Lower lobe of right lung (tissue), 2 donors: ENCODE measurements around the gene STK39. TPM values are rescaled to one million over a fixed set of nuclear protein-coding genes. Genes with fewer than 3 reads are reported as not detected.

ENCODE experiments used
- ATAC-seq, 2 donors: fragments of 200-7000 bp; cut with Tn5 transposase; one replicate each; pipeline ENCODE4 v1.9.1; 2020 to 2022; ENCODE audit warnings: mild to moderate bottlenecking in 2 of 2, moderate library complexity in 2 of 2
- DNase-seq: peaks from one replicate; pipeline ENCODE4 v3.0.0-alpha.2; 2020
- H3K27ac ChIP-seq: fragments of 200-600 bp; one replicate; pipeline ENCODE4 v1.8.0; 2022
- H3K27me3 ChIP-seq: fragments of 200-600 bp; one replicate; pipeline ENCODE4 v1.8.0; 2022; ENCODE audit warnings: low read depth
- H3K36me3 ChIP-seq: fragments of 200-600 bp; one replicate; pipeline ENCODE4 v1.8.0; 2022; ENCODE audit warnings: mild to moderate bottlenecking
- H3K4me1 ChIP-seq: fragments of 200-600 bp; one replicate; pipeline ENCODE4 v1.8.0; 2022
- H3K4me3 ChIP-seq: fragments of 200-600 bp; one replicate; pipeline ENCODE4 v1.8.0; 2022; ENCODE audit warnings: mild to moderate bottlenecking
- H3K9me3 ChIP-seq: fragments of 200-600 bp; one replicate; pipeline ENCODE4 v1.8.0; 2022
- CTCF ChIP-seq: fragments of 200-600 bp; IDR thresholded peaks from one replicate; pipeline ENCODE4 v1.8.0; 2022; ENCODE audit warnings: antibody characterized with exemption, mild to moderate bottlenecking
- intact Hi-C: fragments of 100-400 bp; cut with DNase I; formaldehyde crosslinking; loops from one replicate; pipeline ENCODE4 v1.11.0; 2022
- total RNA-seq: library from RNA; stranded (reverse); fragmentation: NEBNext Ultra II Directional; extraction: Animal tissue kit (Norgen Biotek cat#: 25700); gene quantifications from one replicate; pipeline ENCODE4 v1.2.1, GENCODE V29; 2021
- donor health status: DM: no; HTN: yes; CAD: no; lungs with severe emphysema.

The STK39 gene
- total RNA-seq, 1 donor from 2014 or later = 12.6 TPM

DNA sequence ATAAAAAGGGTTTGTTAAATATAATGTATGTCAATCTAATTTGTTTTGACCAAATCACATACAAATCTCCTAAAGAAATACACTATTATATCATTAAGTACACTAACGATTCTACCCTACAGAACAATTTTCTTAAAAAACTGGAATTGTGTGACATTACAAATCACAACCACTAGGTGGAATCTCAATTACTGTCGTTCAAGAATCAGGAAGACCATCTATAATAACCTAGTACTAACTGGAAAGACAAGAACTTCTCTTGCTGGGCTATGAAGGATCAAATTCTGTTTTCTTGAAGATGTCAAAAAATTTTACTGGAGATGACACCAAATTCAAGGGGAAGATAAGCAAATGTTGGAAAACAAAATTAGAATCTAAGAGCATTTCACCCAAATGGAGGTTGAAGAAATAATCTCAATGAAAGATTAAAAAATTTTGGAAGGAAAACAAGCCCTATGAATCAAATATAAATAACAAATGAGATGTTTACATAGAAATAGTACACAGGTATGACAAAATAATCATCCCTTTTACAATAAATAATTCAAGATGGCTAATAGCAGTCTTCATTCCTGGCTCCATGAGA is 110.9 kb downstream of the STK39 start:
- intact Hi-C loops = no loop called here
- no peak overlapping the region for H3K4me3 ChIP-seq
- H3K27me3 ChIP-seq = no peaks in the 10 kb centered on the region
- H3K9me3 ChIP-seq = no peaks in the 10 kb centered on the region
- no peaks in the 10 kb centered on the region for H3K36me3 ChIP-seq
- H3K4me1 ChIP-seq = no peaks in the 10 kb centered on the region
- no peak overlapping the region for H3K27ac ChIP-seq
- DNase-seq (no peak), ATAC-seq (peak; percentile 53 to 63)
- TF ChIP-seq CTCF = peak; percentile 51

DNA sequence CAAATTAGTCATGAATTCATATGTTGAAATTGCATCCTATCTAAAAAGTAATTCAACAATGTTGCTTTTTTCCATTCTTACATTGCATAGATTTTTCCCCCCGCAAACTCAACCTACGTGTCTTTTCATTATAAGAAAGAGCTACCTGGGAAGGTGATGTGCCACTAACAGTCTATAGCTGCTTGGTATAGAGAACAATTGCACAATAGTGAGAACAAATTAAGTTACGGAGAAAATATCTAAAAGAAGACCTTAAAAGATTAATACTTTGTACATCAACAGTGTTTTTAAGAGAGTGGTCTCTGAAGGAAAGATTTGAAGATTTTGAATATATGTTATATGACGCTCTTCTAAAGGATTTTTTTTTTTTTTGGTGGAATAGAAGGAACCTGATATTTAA is 111.8 kb downstream of the STK39 start:
- ATAC-seq = no peak
- no peak for DNase-seq
- H3K36me3 ChIP-seq = no peaks in the 10 kb centered on the region
- H3K27ac ChIP-seq = no peak overlapping the region
- no peaks in the 10 kb centered on the region for H3K9me3 ChIP-seq
- intact Hi-C loops = no loop called here
- no peak overlapping the region for H3K4me3 ChIP-seq
- no peak for TF ChIP-seq CTCF
- H3K4me1 ChIP-seq = no peaks in the 10 kb centered on the region
- no peaks in the 10 kb centered on the region for H3K27me3 ChIP-seq

DNA sequence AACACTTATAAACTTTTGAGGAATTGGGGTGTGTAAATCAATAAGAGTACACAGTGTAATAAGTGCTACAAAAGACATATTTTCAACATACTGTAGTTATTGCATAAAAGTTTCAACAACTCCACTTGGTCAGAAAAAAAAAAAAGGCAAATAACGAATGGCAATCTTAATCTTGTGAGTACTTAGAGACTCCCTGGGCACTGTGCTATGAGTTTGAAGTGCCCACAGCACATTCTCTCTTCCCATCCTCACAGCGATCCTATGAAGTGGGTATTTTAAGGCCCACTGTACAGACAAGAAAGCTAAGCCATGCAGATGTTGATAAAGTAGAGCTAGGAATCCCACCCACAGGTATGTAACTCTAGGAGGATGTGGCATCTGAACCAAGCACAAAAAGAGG is 112.3 kb downstream of the STK39 start:
- no peaks in the 10 kb centered on the region for H3K4me1 ChIP-seq
- no peaks in the 10 kb centered on the region for H3K9me3 ChIP-seq
- no peak overlapping the region for H3K4me3 ChIP-seq
- no peak overlapping the region for H3K27ac ChIP-seq
- DNase-seq (no peak), ATAC-seq (peak; percentile 19 to 76)
- intact Hi-C loops = no loop called here
- no peaks in the 10 kb centered on the region for H3K36me3 ChIP-seq
- TF ChIP-seq CTCF = no peak
- no peaks in the 10 kb centered on the region for H3K27me3 ChIP-seq

DNA sequence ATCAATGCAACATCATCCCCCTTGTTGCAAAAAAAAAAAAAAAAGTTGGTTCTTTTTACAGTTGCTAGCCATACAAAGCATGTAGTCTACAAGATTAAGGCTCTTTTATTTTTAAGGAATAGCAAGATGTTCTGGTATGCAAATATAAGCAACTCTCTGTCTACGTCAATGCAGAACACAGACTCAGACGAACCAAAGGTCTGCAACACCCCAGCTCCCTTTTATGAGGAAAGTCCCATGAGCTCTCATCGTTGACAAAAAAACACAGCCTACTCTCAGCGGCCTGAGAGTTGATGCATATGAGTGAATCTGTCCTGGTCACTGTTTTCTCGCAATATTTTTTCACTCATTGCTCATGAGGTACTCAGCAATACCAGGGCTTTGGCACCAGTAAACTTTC is 112.9 kb downstream of the STK39 start:
- no peak for TF ChIP-seq CTCF
- Histone ChIP-seq H3K27me3 (no peaks in the 10 kb centered on the region), H3K36me3 (peaks cover under 1% of the 10 kb centered on the region), H3K27ac (no peak overlapping the region), H3K9me3 (no peaks in the 10 kb centered on the region), H3K4me1 (no peaks in the 10 kb centered on the region), H3K4me3 (no peak overlapping the region)
- no peak for DNase-seq
- intact Hi-C loops = no loop called here
- peak in 1 of 2 donors; percentile 18 for ATAC-seq

GRCh38 chr2:168132389-168132788 is 115.0 kb downstream of the STK39 start:
- H3K4me3 ChIP-seq = no peak overlapping the region

More at GRCh38 chr2:168132389-168132788, 115.0 kb downstream of the STK39 start:
- peaks cover 5% of the 10 kb centered on the region for H3K36me3 ChIP-seq
- intact Hi-C loops = no loop called here
- ATAC-seq = no peak
- no peaks in the 10 kb centered on the region for H3K4me1 ChIP-seq
- H3K27me3 ChIP-seq = no peaks in the 10 kb centered on the region
- no peak overlapping the region for H3K27ac ChIP-seq
- no peaks in the 10 kb centered on the region for H3K9me3 ChIP-seq
- no peak for DNase-seq
- no peak for TF ChIP-seq CTCF
